Heart left ventricle (tissue), 16 donors: ENCODE measurements around the gene SMPD1. TPM values are rescaled to one million over a fixed set of nuclear protein-coding genes. Genes with fewer than 3 reads are reported as not detected.

Experiments
- ATAC-seq, 4 donors: fragments of 200-7000 bp; cut with Tn5 transposase; one replicate each; pipeline ENCODE4 v1.9.1; 2020 to 2022; ENCODE audit warnings: moderate library complexity in 4 of 4, mild to moderate bottlenecking in 3 of 4, moderate number of reproducible peaks in 1 of 4
- DNase-seq, 5 donors: peaks; one replicate each; pipeline ENCODE4 v3.0.0-alpha.2; 2020
- H3K27ac ChIP-seq, 12 donors: fragments of 200-600 bp; sonication (generic) in 4 of 12; one replicate each; pipeline versions ENCODE4 v1.5.0 to v1.8.0; 2016 to 2022; ENCODE audit warnings: mild to moderate bottlenecking in 2 of 12
- H3K27me3 ChIP-seq, 9 donors: fragments of 200-600 bp; sonication (generic) in 2 of 9; one replicate each; pipeline versions ENCODE4 v1.5.1 to v1.8.0; 2016 to 2022; ENCODE audit warnings: mild to moderate bottlenecking in 3 of 9
- H3K36me3 ChIP-seq, 9 donors: fragments of 200-600 bp; sonication (generic) in 2 of 9; one replicate each; pipeline versions ENCODE4 v1.5.0 to v1.8.0; 2018 to 2022; ENCODE audit warnings: mild to moderate bottlenecking in 2 of 9
- H3K4me1 ChIP-seq, 12 donors: fragments of 200-600 bp; sonication (generic) in 4 of 12; one replicate each; pipeline versions ENCODE4 v1.5.0 to v1.8.0; 2016 to 2022; ENCODE audit warnings: mild to moderate bottlenecking in 3 of 12
- H3K4me3 ChIP-seq, 12 donors: fragments of 200-600 bp; sonication (generic) in 4 of 12; one replicate each; pipeline versions ENCODE4 v1.5.0 to v1.8.0; 2017 to 2022; ENCODE audit warnings: mild to moderate bottlenecking in 9 of 12, moderate library complexity in 4 of 12
- H3K9me3 ChIP-seq, 12 donors: fragments of 200-600 bp; sonication (generic) in 4 of 12; one replicate each; pipeline versions ENCODE4 v1.5.0 to v1.8.0; 2016 to 2022; ENCODE audit warnings: mild to moderate bottlenecking in 1 of 12
- POLR2A ChIP-seq, 2 donors: fragments of 450-650 bp; IDR thresholded peaks; one replicate each; pipeline ENCODE4 v1.6.1; 2017; ENCODE audit warnings: antibody characterized with exemption in 2 of 2, mild to moderate bottlenecking in 2 of 2, moderate library complexity in 2 of 2
- WGBS, 4 donors: extraction: QIAGEN DNeasy Blood & Tissue Kit in 2 of 4; methylation state at CpG; one replicate each; pipeline versions ENCODE4 v1.1.5 to v1.1.7; 2013 to 2018; 5-methylcytosine and 5-hydroxymethylcytosine counted together
- intact Hi-C, 10 donors: fragments of 100-400 bp; cut with DNase I; formaldehyde crosslinking; loops; one replicate each; pipeline versions ENCODE4 v1.11.1 to v1.14.2; 2022
- polyA plus RNA-seq, 2 donors: library from polyadenylated mRNA; stranded (reverse); fragments of 200-250 nt; gene quantifications; one replicate each; pipeline ENCODE4 v1.2.3, GENCODE V29; 2013
- total RNA-seq, 9 donors: library from RNA; depleted of rRNA in 2 of 9; stranded (reverse); fragments of >200 nt in 2 of 9; fragmentation: NEBNext Ultra II Directional in 3 of 9; extraction: Animal tissue kit (Norgen Biotek cat#: 25700) in 3 of 9; gene quantifications; one replicate each; pipeline versions ENCODE4 v1.1.0 to v1.2.4, GENCODE V29; 2016 to 2023
- TF ChIP-seq, protein P1 (sequence below), 12 donors: fragments of 200-600 bp; sonication (generic) in 4 of 12; IDR thresholded peaks; one replicate each; pipeline versions ENCODE4 v1.5.0 to v1.8.0; 2018 to 2022; ENCODE audit warnings: antibody characterized with exemption in 12 of 12, mild to moderate bottlenecking in 5 of 12
- donor health status: ischemic (EF 13 %, LVEDD 7.1; RV severe dilation, severe dysfunction).
- donor health status: healthy with polysubstance abuse.
- donor health status: DM: no; HTN: yes; CAD: no.
- donor health status: DM: no; HTN: no; CAD: no.
- donor health status: ischemic (EF 25% LVEDD 6.9; RV normal size, moderate dysfunction).
- donor health status: ischemic (EF 25% LVEDD 5.7; RV mildly dilated, moderate dysfunction).
- donor health status: healthy.
- donor health status: DM: yes; HTN: yes; CAD: no.
- donor health status: ischemic (EF 35%, LVEDD 5.7; RV mildly dilated, moderate dysfunction).
- donor health status: nonischemic (EF 11% LVEDD 7.7; RV severe dilation, severe dysfunction).
- donor health status: DM: yes; HTN: yes; CAD: no.
- donor health status: PGD.
- donor health status: ischemic (EF 29% LVEDD 5.4; RV normal size, mild dysfunction).
- donor health status: nonischemic (EF 23%, LVEDD 6.1; RV moderate dilation, normal function).

Gene SMPD1
- total and polyA plus RNA-seq, 11 donors = 53.8 to 92.3 (median 64.9) TPM

DNA sequence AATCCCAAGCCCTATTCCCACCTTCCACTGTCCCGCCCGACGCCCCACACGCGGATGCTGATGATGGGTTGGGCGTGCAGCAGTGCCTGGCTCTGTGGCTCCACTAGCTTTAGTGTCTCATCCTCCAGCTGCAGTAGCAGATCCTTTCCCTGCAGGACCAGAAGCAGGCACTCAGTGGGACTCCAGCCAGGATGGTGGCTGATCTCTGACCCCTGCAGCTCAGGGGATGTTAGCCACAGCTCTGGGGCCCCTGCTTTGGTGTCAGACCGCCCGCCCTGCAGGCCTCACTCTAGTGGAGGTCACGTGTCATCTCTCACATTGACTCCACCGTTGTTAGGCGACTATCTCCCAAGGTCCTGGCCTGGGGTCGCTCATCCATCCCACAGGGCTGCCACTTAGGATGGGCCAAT lies 11.8 kb downstream of the SMPD1 start:
- peaks cover 0 to 18% (median 5%) of the 10 kb centered on the region in 12 donors for H3K4me1 ChIP-seq
- DNase-seq (no peak), ATAC-seq (no peak)
- H3K27me3 ChIP-seq = no peaks in the 10 kb centered on the region
- H3K27ac ChIP-seq = peak overlapping the region in 1 of 12 donors; percentile 64
- intact Hi-C loops = no loop called here
- H3K9me3 ChIP-seq = no peaks in the 10 kb centered on the region
- H3K36me3 ChIP-seq = peaks cover 0 to 60% (median 36%) of the 10 kb centered on the region in 9 donors
- 78 to 88% (median 83%) methylated on average over 11 to 12 of the region's 12 CpGs for WGBS, 4 donors
- TF ChIP-seq, protein P1, sequence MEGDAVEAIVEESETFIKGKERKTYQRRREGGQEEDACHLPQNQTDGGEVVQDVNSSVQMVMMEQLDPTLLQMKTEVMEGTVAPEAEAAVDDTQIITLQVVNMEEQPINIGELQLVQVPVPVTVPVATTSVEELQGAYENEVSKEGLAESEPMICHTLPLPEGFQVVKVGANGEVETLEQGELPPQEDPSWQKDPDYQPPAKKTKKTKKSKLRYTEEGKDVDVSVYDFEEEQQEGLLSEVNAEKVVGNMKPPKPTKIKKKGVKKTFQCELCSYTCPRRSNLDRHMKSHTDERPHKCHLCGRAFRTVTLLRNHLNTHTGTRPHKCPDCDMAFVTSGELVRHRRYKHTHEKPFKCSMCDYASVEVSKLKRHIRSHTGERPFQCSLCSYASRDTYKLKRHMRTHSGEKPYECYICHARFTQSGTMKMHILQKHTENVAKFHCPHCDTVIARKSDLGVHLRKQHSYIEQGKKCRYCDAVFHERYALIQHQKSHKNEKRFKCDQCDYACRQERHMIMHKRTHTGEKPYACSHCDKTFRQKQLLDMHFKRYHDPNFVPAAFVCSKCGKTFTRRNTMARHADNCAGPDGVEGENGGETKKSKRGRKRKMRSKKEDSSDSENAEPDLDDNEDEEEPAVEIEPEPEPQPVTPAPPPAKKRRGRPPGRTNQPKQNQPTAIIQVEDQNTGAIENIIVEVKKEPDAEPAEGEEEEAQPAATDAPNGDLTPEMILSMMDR (IDR thresholded peaks at IDR 0.05) = no peak
- no peak for TF ChIP-seq POLR2A (IDR thresholded peaks at IDR 0.05)
- H3K4me3 ChIP-seq = no peak overlapping the region

DNA sequence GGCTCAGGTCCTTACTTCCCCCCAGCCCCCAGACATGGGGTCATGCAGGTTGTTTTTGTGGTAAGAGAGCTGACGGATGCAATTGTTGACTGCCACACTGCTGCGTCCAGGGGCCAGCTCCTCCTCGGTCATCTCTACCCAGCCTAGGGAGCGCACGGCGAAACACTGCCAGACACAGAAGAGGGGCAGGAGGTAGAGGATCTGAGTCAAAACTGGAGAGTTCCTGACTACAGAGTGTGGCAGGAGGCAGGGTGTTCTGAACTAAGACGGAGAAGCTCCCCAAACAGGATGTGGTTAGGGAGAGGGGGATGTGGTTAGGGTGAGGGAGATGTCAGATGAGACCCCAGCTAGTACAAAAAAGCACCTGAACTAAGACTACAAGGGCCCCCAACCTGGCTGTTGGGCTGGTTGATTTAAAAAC lies 12.3 kb downstream of the SMPD1 start:
- intact Hi-C loops = no loop called here
- DNase-seq = no peak
- TF ChIP-seq, protein P1 (IDR thresholded peaks at IDR 0.05) = no peak
- TF ChIP-seq POLR2A (IDR thresholded peaks at IDR 0.05) = no peak
- peak overlapping the region in 1 of 12 donors; percentile 64 for H3K27ac ChIP-seq
- ATAC-seq = no peak
- H3K9me3 ChIP-seq = no peaks in the 10 kb centered on the region
- no peak overlapping the region for H3K4me3 ChIP-seq
- 83 to 93% (median 85%) methylated on average over 7 of the region's 7 CpGs for WGBS, 4 donors
- H3K4me1 ChIP-seq = peaks cover 0 to 18% (median 2%) of the 10 kb centered on the region in 12 donors
- no peaks in the 10 kb centered on the region for H3K27me3 ChIP-seq
- peaks cover 0 to 55% (median 34%) of the 10 kb centered on the region in 9 donors for H3K36me3 ChIP-seq

DNA sequence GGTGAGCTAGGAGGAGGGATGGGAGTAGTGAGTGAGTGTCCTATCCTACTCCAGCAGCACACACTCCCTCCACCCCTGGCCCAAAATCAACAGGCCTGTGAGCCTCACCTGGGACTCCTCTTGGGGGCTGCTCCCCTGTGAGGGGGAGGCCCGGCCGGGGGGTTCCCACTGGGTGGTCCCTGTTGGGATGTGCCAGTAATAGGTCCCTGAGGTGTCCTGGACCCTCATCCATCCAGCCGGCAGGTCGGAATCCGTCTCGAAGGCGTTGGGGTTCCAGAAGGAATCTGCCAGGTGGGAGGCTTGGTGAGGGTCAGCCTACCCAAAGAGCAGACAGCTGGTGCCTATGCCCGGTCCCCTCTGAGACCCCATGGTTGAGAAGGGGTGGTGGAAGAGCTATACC lies 13.3 kb downstream of the SMPD1 start:
- WGBS, 4 donors = 89 to 95% (median 94%) methylated on average over 7 to 8 of the region's 8 CpGs
- TF ChIP-seq POLR2A (IDR thresholded peaks at IDR 0.05) = no peak
- TF ChIP-seq, protein P1 (IDR thresholded peaks at IDR 0.05) = no peak
- Histone ChIP-seq H3K4me1 (peaks cover 0 to 18% (median 0%) of the 10 kb centered on the region in 12 donors), H3K27ac (peak overlapping the region in 1 of 12 donors; percentile 64), H3K4me3 (no peak overlapping the region), H3K36me3 (peaks cover 0 to 52% (median 38%) of the 10 kb centered on the region in 9 donors), H3K27me3 (no peaks in the 10 kb centered on the region), H3K9me3 (no peaks in the 10 kb centered on the region)
- DNase-seq (no peak), ATAC-seq (no peak)
- intact Hi-C loops = no loop called here

DNA sequence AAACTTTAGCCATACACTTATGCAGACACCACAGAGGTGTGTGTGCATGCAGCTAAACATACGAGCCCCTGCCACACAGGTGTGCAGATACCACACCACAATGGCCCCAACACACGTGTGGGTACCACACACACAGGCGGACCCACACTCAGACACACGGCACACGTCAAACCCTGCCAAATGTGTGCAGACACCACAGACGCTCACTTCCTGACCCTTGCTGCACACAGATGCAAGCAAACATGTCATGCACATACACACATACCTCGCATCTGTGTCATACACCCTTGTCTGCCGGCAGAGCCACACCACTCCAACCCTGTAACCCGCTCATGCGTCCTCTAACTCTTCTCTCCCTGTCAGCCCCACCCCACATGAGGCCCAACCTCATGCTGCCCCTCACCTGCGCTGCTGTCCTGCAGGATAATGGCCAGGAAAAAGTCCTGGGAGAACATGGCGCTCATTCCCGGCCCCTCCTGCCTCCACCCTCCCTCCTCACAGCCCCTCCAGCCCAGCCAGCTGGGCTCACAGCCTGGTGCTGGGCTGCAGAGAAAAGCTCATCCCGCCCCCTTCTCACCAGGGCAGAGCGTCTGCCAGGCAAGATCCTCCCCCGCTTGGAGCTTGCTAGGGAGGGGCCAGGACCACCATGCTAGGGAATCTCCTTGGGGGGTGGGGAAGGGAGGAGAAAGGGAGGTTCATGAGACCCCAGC lies 14.2 kb downstream of the SMPD1 start:
- peaks cover 0 to 18% (median 0%) of the 10 kb centered on the region in 12 donors for H3K4me1 ChIP-seq
- 77 to 83% (median 82%) methylated on average over 16 of the region's 16 CpGs for WGBS, 4 donors
- peaks cover 0 to 54% (median 41%) of the 10 kb centered on the region in 9 donors for H3K36me3 ChIP-seq
- H3K4me3 ChIP-seq = no peak overlapping the region
- DNase-seq (no peak), ATAC-seq (no peak)
- no peaks in the 10 kb centered on the region for H3K27me3 ChIP-seq
- intact Hi-C loops = no loop called here
- no peak for TF ChIP-seq POLR2A (IDR thresholded peaks at IDR 0.05)
- TF ChIP-seq, protein P1 (IDR thresholded peaks at IDR 0.05) = no peak
- no peak overlapping the region for H3K27ac ChIP-seq
- no peaks in the 10 kb centered on the region for H3K9me3 ChIP-seq
